DND-41 (cell line): ENCODE results near the gene POLR2L.
A peak's percentile ranks its signal among the peaks of the same experiment; 100 is the strongest.

Source experiments
- ATAC-seq: fragments of 200-7000 bp; cut with Tn5 transposase; 3 replicates; pipeline ENCODE4 v1.9.1; 2021; ENCODE audit warnings: low read depth; ENCODE audit not compliant: insufficient read depth
- DNase-seq: peaks from one replicate; pipeline ENCODE4 v3.0.0-alpha.2; 2020
- H2AFZ ChIP-seq: 2 replicates; pipeline ENCODE4 v1.6.0; 2012; ENCODE audit warnings: low read depth, low read length
- H3K27ac ChIP-seq: 2 replicates; pipeline ENCODE4 v1.5.1; 2012; ENCODE audit warnings: low read length, inconsistent platforms
- H3K27me3 ChIP-seq: fragments of 200-600 bp; sonication (generic); 2 replicates; pipeline ENCODE4 v1.6.0; 2012; ENCODE audit warnings: low read length, mild to moderate bottlenecking, inconsistent platforms; ENCODE audit not compliant: insufficient read depth, poor library complexity
- H3K36me3 ChIP-seq: 2 replicates; pipeline ENCODE4 v1.5.1; 2012; ENCODE audit warnings: low read length, inconsistent platforms; ENCODE audit not compliant: insufficient read depth
- H3K4me1 ChIP-seq: 2 replicates; pipeline ENCODE4 v1.5.1; 2012; ENCODE audit warnings: mild to moderate bottlenecking, low read length; ENCODE audit not compliant: insufficient read depth
- H3K4me2 ChIP-seq: 2 replicates; pipeline ENCODE4 v1.6.0; 2012; ENCODE audit warnings: mild to moderate bottlenecking, moderate library complexity, low read length, inconsistent platforms; ENCODE audit not compliant: insufficient read depth
- H3K4me3 ChIP-seq, 2 experiments: fragments of 200-600 bp in 1 of 2; shearing (Covaris generic) in 1 of 2; 2 replicates each; pipeline ENCODE4 v1.5.1; 2012 to 2016; ENCODE audit warnings: inconsistent platforms in 2 of 2, low read length in 2 of 2, mild to moderate bottlenecking in 2 of 2, low read depth in 1 of 2, moderate library complexity in 1 of 2
- H3K79me2 ChIP-seq: 2 replicates; pipeline ENCODE4 v1.6.0; 2012; ENCODE audit warnings: low read length, inconsistent platforms; ENCODE audit not compliant: insufficient read depth
- H3K9ac ChIP-seq: 2 replicates; pipeline ENCODE4 v1.6.0; 2012; ENCODE audit warnings: low read depth, mild to moderate bottlenecking, inconsistent platforms, low read length, moderate library complexity
- H3K9me3 ChIP-seq: 2 replicates; pipeline ENCODE4 v1.5.1; 2012; ENCODE audit warnings: low read length, moderate library complexity, mild to moderate bottlenecking, inconsistent platforms; ENCODE audit not compliant: insufficient read depth, severe bottlenecking
- H4K20me1 ChIP-seq: 2 replicates; pipeline ENCODE4 v1.6.0; 2012; ENCODE audit warnings: low read length; ENCODE audit not compliant: insufficient read depth
- CTCF ChIP-seq: IDR thresholded peaks from 2 replicates; pipeline ENCODE4 v1.5.1; 2012; ENCODE audit warnings: borderline replicate concordance, low read length, moderate library complexity, mild to moderate bottlenecking; ENCODE audit not compliant: poor library complexity, severe bottlenecking; ENCODE audit errors: extremely low read depth
- EZH2 ChIP-seq: IDR thresholded peaks from 3 replicates; pipeline ENCODE4 v1.6.1; 2012; ENCODE audit warnings: borderline replicate concordance, low read depth, mild to moderate bottlenecking, moderate library complexity, low read length, inconsistent platforms; ENCODE audit not compliant: severe bottlenecking

POLR2L gene

GRCh38 chr11:836700-837099, 5.6 kb downstream of the POLR2L start:
- Histone ChIP-seq H3K79me2 (peaks cover 15% of the 10 kb centered on the region), H3K27ac (no peak overlapping the region), H3K9ac (no peak overlapping the region), H3K9me3 (no peaks in the 10 kb centered on the region), H4K20me1 (peaks cover 22% of the 10 kb centered on the region; the same call in 1 of the 2 replicates), H2AFZ (no peak overlapping the region), H3K4me2 (no peak overlapping the region), H3K4me3 (no peak overlapping the region), H3K36me3 (peaks cover 45% of the 10 kb centered on the region), H3K4me1 (peaks cover 33% of the 10 kb centered on the region), H3K27me3 (peaks cover under 1% of the 10 kb centered on the region)
- TF ChIP-seq EZH2 (no peak), CTCF (no peak)
- DNase-seq (no peak), ATAC-seq (no peak)

- Histone ChIP-seq H3K4me2 (no peak overlapping the region), H3K9me3 (no peaks in the 10 kb centered on the region), H2AFZ (no peak overlapping the region), H3K27ac (no peak overlapping the region), H4K20me1 (peaks cover 19% of the 10 kb centered on the region; the same call in 1 of the 2 replicates), H3K36me3 (peaks cover 45% of the 10 kb centered on the region), H3K4me1 (peaks cover 30% of the 10 kb centered on the region), H3K9ac (no peak overlapping the region), H3K27me3 (peaks cover 5% of the 10 kb centered on the region), H3K4me3 (no peak overlapping the region), H3K79me2 (peaks cover 11% of the 10 kb centered on the region)
- TF ChIP-seq CTCF (no peak), EZH2 (no peak)
- DNase-seq (no peak), ATAC-seq (no peak)
Measured at GRCh38 chr11:836274-836673, 6.1 kb downstream of the POLR2L start.

GRCh38 chr11:834371-835316, 7.7 kb downstream of the POLR2L start:
- Histone ChIP-seq H3K9me3 (no peaks in the 10 kb centered on the region), H3K36me3 (peaks cover 30% of the 10 kb centered on the region), H3K9ac (no peak overlapping the region), H2AFZ (no peak overlapping the region), H4K20me1 (peaks cover 5% of the 10 kb centered on the region), H3K4me1 (peaks cover 15% of the 10 kb centered on the region), H3K4me2 (peak overlapping the region; percentile 22; the same call in 1 of the 2 replicates), H3K27ac (no peak overlapping the region), H3K27me3 (peaks cover 15% of the 10 kb centered on the region), H3K4me3 (no peak overlapping the region), H3K79me2 (no peaks in the 10 kb centered on the region)
- TF ChIP-seq CTCF = no peak
- ATAC-seq (no peak), DNase-seq (no peak)
